ENCODE data around the gene UMOD.

Gene UMOD

DNA sequence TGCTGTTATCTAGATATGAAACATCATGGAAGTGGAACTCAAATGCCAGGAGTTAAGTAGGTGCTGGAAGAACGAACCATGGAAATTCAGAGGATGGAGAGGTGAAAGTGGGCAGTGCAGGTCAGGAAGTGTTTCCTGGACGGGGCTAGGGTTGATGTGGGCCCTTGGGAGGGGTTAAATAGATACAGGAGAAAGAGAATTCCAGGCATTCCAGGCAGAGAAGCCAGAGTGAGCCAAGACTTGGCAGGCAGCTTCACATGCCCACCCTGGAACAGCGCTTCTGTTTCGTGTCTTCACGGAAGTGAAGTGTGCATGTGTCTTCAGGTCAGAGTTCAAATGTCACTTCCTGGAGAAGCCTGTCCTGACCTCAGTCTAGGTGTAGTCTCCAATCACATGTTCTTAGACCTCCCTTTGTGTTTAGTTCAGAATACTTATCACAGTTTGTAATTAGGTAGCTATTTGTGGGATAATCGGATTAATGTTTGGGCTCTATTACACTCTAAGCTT, 66.5 kb downstream of the UMOD start:
- ChIA-PET CTCF (no interaction called here), POLR2A (ENCODE audit: low non-redundant PET) (no interaction called here)
- DNase-seq (ENCODE audit: low spot score): no peak

More for the DNA sequence above, 66.5 kb downstream of the UMOD start:
- no peak overlapping the region for H3K27ac ChIP-seq
- TF ChIP-seq, protein P1, sequence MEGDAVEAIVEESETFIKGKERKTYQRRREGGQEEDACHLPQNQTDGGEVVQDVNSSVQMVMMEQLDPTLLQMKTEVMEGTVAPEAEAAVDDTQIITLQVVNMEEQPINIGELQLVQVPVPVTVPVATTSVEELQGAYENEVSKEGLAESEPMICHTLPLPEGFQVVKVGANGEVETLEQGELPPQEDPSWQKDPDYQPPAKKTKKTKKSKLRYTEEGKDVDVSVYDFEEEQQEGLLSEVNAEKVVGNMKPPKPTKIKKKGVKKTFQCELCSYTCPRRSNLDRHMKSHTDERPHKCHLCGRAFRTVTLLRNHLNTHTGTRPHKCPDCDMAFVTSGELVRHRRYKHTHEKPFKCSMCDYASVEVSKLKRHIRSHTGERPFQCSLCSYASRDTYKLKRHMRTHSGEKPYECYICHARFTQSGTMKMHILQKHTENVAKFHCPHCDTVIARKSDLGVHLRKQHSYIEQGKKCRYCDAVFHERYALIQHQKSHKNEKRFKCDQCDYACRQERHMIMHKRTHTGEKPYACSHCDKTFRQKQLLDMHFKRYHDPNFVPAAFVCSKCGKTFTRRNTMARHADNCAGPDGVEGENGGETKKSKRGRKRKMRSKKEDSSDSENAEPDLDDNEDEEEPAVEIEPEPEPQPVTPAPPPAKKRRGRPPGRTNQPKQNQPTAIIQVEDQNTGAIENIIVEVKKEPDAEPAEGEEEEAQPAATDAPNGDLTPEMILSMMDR (conservative IDR thresholded peaks at IDR 0.05; ENCODE audit: low read depth): no peak
